ENCODE data around the gene PRICKLE1.

The PRICKLE1 gene

GRCh38 chr12:42468341-42468821 lies 121.2 kb downstream of the PRICKLE1 start:
- H3K4me3 ChIP-seq (ENCODE audit: low read length), result no peak overlapping the region
- no peaks in the 10 kb centered on the region for H3K36me3 ChIP-seq (ENCODE audit: control insufficient read depth, insufficient read depth, low read length)
- no peaks in the 10 kb centered on the region for H3K4me1 ChIP-seq (ENCODE audit: control insufficient read depth, insufficient read depth, low read length)
- no peak overlapping the region for H3K9ac ChIP-seq (ENCODE audit: low read length)
- H3K9me3 ChIP-seq (ENCODE audit: control insufficient read depth, low read length), result no peaks in the 10 kb centered on the region
- no peaks in the 10 kb centered on the region for H3K27me3 ChIP-seq (ENCODE audit: control insufficient read depth, insufficient read depth, low read length)

- no peaks in the 10 kb centered on the region for H3K9me3 ChIP-seq (ENCODE audit: control insufficient read depth, low read length)
- H3K36me3 ChIP-seq (ENCODE audit: control insufficient read depth, insufficient read depth, low read length), result no peaks in the 10 kb centered on the region
Measured at GRCh38 chr12:42463671-42464070, 125.9 kb downstream of the PRICKLE1 start.

GRCh38 chr12:42462486-42462885 lies 127.1 kb downstream of the PRICKLE1 start:
- no peak overlapping the region for H3K9ac ChIP-seq (ENCODE audit: low read length)
- H3K36me3 ChIP-seq (ENCODE audit: control insufficient read depth, insufficient read depth, low read length), result no peaks in the 10 kb centered on the region
- H3K27me3 ChIP-seq (ENCODE audit: control insufficient read depth, insufficient read depth, low read length), result no peaks in the 10 kb centered on the region
- H3K9me3 ChIP-seq (ENCODE audit: control insufficient read depth, low read length), result no peaks in the 10 kb centered on the region
- no peak overlapping the region for H3K4me3 ChIP-seq (ENCODE audit: low read length)
- H3K4me1 ChIP-seq (ENCODE audit: control insufficient read depth, insufficient read depth, low read length), result no peaks in the 10 kb centered on the region

More at GRCh38 chr12:42463671-42464070, 125.9 kb downstream of the PRICKLE1 start:
- no peaks in the 10 kb centered on the region for H3K4me1 ChIP-seq (ENCODE audit: control insufficient read depth, insufficient read depth, low read length)
- H3K27me3 ChIP-seq (ENCODE audit: control insufficient read depth, insufficient read depth, low read length), result no peaks in the 10 kb centered on the region
- H3K9ac ChIP-seq (ENCODE audit: low read length), result no peak overlapping the region
- H3K4me3 ChIP-seq (ENCODE audit: low read length), result no peak overlapping the region

GRCh38 chr12:42459336-42459847 lies 130.2 kb downstream of the PRICKLE1 start:
- Histone ChIP-seq H3K9me3 (ENCODE audit: control insufficient read depth, low read length) (no peaks in the 10 kb centered on the region), H3K4me3 (ENCODE audit: low read length) (no peak overlapping the region), H3K36me3 (ENCODE audit: control insufficient read depth, insufficient read depth, low read length) (no peaks in the 10 kb centered on the region), H3K27me3 (ENCODE audit: control insufficient read depth, insufficient read depth, low read length) (no peaks in the 10 kb centered on the region), H3K4me1 (ENCODE audit: control insufficient read depth, insufficient read depth, low read length) (no peaks in the 10 kb centered on the region), H3K9ac (ENCODE audit: low read length) (no peak overlapping the region)

GRCh38 chr12:42458575-42458974 lies 131.0 kb downstream of the PRICKLE1 start:
- no peaks in the 10 kb centered on the region for H3K9me3 ChIP-seq (ENCODE audit: control insufficient read depth, low read length)
- H3K36me3 ChIP-seq (ENCODE audit: control insufficient read depth, insufficient read depth, low read length), result no peaks in the 10 kb centered on the region
- H3K4me1 ChIP-seq (ENCODE audit: control insufficient read depth, insufficient read depth, low read length), result peaks cover 4% of the 10 kb centered on the region
- no peak overlapping the region for H3K9ac ChIP-seq (ENCODE audit: low read length)
- no peaks in the 10 kb centered on the region for H3K27me3 ChIP-seq (ENCODE audit: control insufficient read depth, insufficient read depth, low read length)
- no peak overlapping the region for H3K4me3 ChIP-seq (ENCODE audit: low read length)

- H3K36me3 ChIP-seq (ENCODE audit: control insufficient read depth, insufficient read depth, low read length), result no peaks in the 10 kb centered on the region
- H3K9ac ChIP-seq (ENCODE audit: low read length), result no peak overlapping the region
- peaks cover 4% of the 10 kb centered on the region for H3K4me1 ChIP-seq (ENCODE audit: control insufficient read depth, insufficient read depth, low read length)
- H3K4me3 ChIP-seq (ENCODE audit: low read length), result no peak overlapping the region
- H3K9me3 ChIP-seq (ENCODE audit: control insufficient read depth, low read length), result no peaks in the 10 kb centered on the region
- H3K27me3 ChIP-seq (ENCODE audit: control insufficient read depth, insufficient read depth, low read length), result no peaks in the 10 kb centered on the region
Measured at GRCh38 chr12:42450248-42450647, 139.3 kb downstream of the PRICKLE1 start.

- no peak overlapping the region for H3K9ac ChIP-seq (ENCODE audit: low read length)
- peaks cover under 1% of the 10 kb centered on the region for H3K4me1 ChIP-seq (ENCODE audit: control insufficient read depth, insufficient read depth, low read length)
- H3K27me3 ChIP-seq (ENCODE audit: control insufficient read depth, insufficient read depth, low read length), result no peaks in the 10 kb centered on the region
- no peaks in the 10 kb centered on the region for H3K36me3 ChIP-seq (ENCODE audit: control insufficient read depth, insufficient read depth, low read length)
- H3K4me3 ChIP-seq (ENCODE audit: low read length), result no peak overlapping the region
- H3K9me3 ChIP-seq (ENCODE audit: control insufficient read depth, low read length), result no peaks in the 10 kb centered on the region
Measured at GRCh38 chr12:42448841-42449240, 140.7 kb downstream of the PRICKLE1 start.

GRCh38 chr12:42447371-42447786 lies 142.2 kb downstream of the PRICKLE1 start:
- Histone ChIP-seq H3K9ac (ENCODE audit: low read length) (no peak overlapping the region), H3K4me1 (ENCODE audit: control insufficient read depth, insufficient read depth, low read length) (no peaks in the 10 kb centered on the region), H3K36me3 (ENCODE audit: control insufficient read depth, insufficient read depth, low read length) (no peaks in the 10 kb centered on the region), H3K4me3 (ENCODE audit: low read length) (no peak overlapping the region), H3K9me3 (ENCODE audit: control insufficient read depth, low read length) (no peaks in the 10 kb centered on the region), H3K27me3 (ENCODE audit: control insufficient read depth, insufficient read depth, low read length) (no peaks in the 10 kb centered on the region)

- Histone ChIP-seq H3K4me1 (ENCODE audit: control insufficient read depth, insufficient read depth, low read length) (peaks cover 5% of the 10 kb centered on the region), H3K4me3 (ENCODE audit: low read length) (no peak overlapping the region), H3K36me3 (ENCODE audit: control insufficient read depth, insufficient read depth, low read length) (no peaks in the 10 kb centered on the region), H3K9ac (ENCODE audit: low read length) (no peak overlapping the region), H3K9me3 (ENCODE audit: control insufficient read depth, low read length) (no peaks in the 10 kb centered on the region), H3K27me3 (ENCODE audit: control insufficient read depth, insufficient read depth, low read length) (no peaks in the 10 kb centered on the region)
Measured at GRCh38 chr12:42446761-42447160, 142.8 kb downstream of the PRICKLE1 start.

- Histone ChIP-seq H3K36me3 (ENCODE audit: control insufficient read depth, insufficient read depth, low read length) (no peaks in the 10 kb centered on the region), H3K9me3 (ENCODE audit: control insufficient read depth, low read length) (no peaks in the 10 kb centered on the region)
Measured at GRCh38 chr12:42445891-42446290, 143.7 kb downstream of the PRICKLE1 start.

GRCh38 chr12:42444192-42444943 lies 145.2 kb downstream of the PRICKLE1 start:
- Histone ChIP-seq H3K4me1 (ENCODE audit: control insufficient read depth, insufficient read depth, low read length) (peaks cover 7% of the 10 kb centered on the region), H3K27me3 (ENCODE audit: control insufficient read depth, insufficient read depth, low read length) (no peaks in the 10 kb centered on the region), H3K9me3 (ENCODE audit: control insufficient read depth, low read length) (no peaks in the 10 kb centered on the region), H3K36me3 (ENCODE audit: control insufficient read depth, insufficient read depth, low read length) (no peaks in the 10 kb centered on the region), H3K9ac (ENCODE audit: low read length) (no peak overlapping the region), H3K4me3 (ENCODE audit: low read length) (no peak overlapping the region)

More at GRCh38 chr12:42445891-42446290, 143.7 kb downstream of the PRICKLE1 start:
- Histone ChIP-seq H3K9ac (ENCODE audit: low read length) (no peak overlapping the region), H3K4me1 (ENCODE audit: control insufficient read depth, insufficient read depth, low read length) (peaks cover 7% of the 10 kb centered on the region), H3K27me3 (ENCODE audit: control insufficient read depth, insufficient read depth, low read length) (no peaks in the 10 kb centered on the region), H3K4me3 (ENCODE audit: low read length) (no peak overlapping the region)

GRCh38 chr12:42442888-42443287 lies 146.7 kb downstream of the PRICKLE1 start:
- no peaks in the 10 kb centered on the region for H3K27me3 ChIP-seq (ENCODE audit: control insufficient read depth, insufficient read depth, low read length)
- H3K4me1 ChIP-seq (ENCODE audit: control insufficient read depth, insufficient read depth, low read length), result peaks cover 7% of the 10 kb centered on the region
- H3K9ac ChIP-seq (ENCODE audit: low read length), result no peak overlapping the region
- no peaks in the 10 kb centered on the region for H3K36me3 ChIP-seq (ENCODE audit: control insufficient read depth, insufficient read depth, low read length)
- no peaks in the 10 kb centered on the region for H3K9me3 ChIP-seq (ENCODE audit: control insufficient read depth, low read length)
- H3K4me3 ChIP-seq (ENCODE audit: low read length), result no peak overlapping the region

All from mucosa of stomach (tissue), 1 donor.